ENCODE data around the gene KCNAB2. TPM values are rescaled to one million over a fixed set of nuclear protein-coding genes. Genes with fewer than 3 reads are reported as not detected.

Gene KCNAB2
- total RNA-seq, 4 donors from 2014 or later: 10.9 to 12.6 (median 11.7) TPM

GRCh38 chr1:6010554-6010953, 35.1 kb upstream of the KCNAB2 start:
- WGBS, 2 donors (ENCODE audit: low coverage in 1 of 2): 80% methylated on average over 1 of the region's 10 CpGs; no CpG with 5 or more reads in 1 of the 2 donors

GRCh38 chr1:6011161-6011945, 34.3 kb upstream of the KCNAB2 start:
- 88 to 96% methylated on average over 10 to 16 of the region's 19 CpGs for WGBS, 2 donors (ENCODE audit: low coverage in 1 of 2)
- Histone ChIP-seq H3K27me3 (no peaks in the 10 kb centered on the region), H3K4me3 (no peak overlapping the region), H3K27ac (no peak overlapping the region), H3K36me3 (peaks cover 0 to 5% of the 10 kb centered on the region in 2 donors), H3K9me3 (no peaks in the 10 kb centered on the region), H3K4me1 (no peaks in the 10 kb centered on the region)
- TF ChIP-seq EP300 (IDR thresholded peaks at IDR 0.05): no peak
- TF ChIP-seq CTCF (IDR thresholded peaks at IDR 0.05): no peak
- no peak for TF ChIP-seq POLR2A (IDR thresholded peaks at IDR 0.05)
- no peak for TF ChIP-seq POLR2AphosphoS5 (IDR thresholded peaks at IDR 0.05)
- no peak for ATAC-seq

More at GRCh38 chr1:6010554-6010953, 35.1 kb upstream of the KCNAB2 start:
- Histone ChIP-seq H3K36me3 (peaks cover 0 to 5% of the 10 kb centered on the region in 2 donors), H3K27ac (no peak overlapping the region), H3K4me1 (no peaks in the 10 kb centered on the region), H3K27me3 (no peaks in the 10 kb centered on the region), H3K4me3 (no peak overlapping the region), H3K9me3 (no peaks in the 10 kb centered on the region)
- no peak for TF ChIP-seq POLR2A (IDR thresholded peaks at IDR 0.05)
- TF ChIP-seq EP300 (IDR thresholded peaks at IDR 0.05): no peak
- ATAC-seq: no peak

GRCh38 chr1:6011946-6012258, 33.8 kb upstream of the KCNAB2 start:
- TF ChIP-seq POLR2A (IDR thresholded peaks at IDR 0.05) (no peak), POLR2AphosphoS5 (IDR thresholded peaks at IDR 0.05) (no peak), EP300 (IDR thresholded peaks at IDR 0.05) (no peak), CTCF (IDR thresholded peaks at IDR 0.05) (no peak)
- H3K4me3 ChIP-seq: no peak overlapping the region
- H3K27ac ChIP-seq: no peak overlapping the region
- no peaks in the 10 kb centered on the region for H3K27me3 ChIP-seq
- peaks cover 0 to 5% of the 10 kb centered on the region in 2 donors for H3K36me3 ChIP-seq
- no peaks in the 10 kb centered on the region for H3K9me3 ChIP-seq
- no peaks in the 10 kb centered on the region for H3K4me1 ChIP-seq
- WGBS, 2 donors (ENCODE audit: low coverage in 1 of 2): 87 to 94% methylated on average over 3 of the region's 3 CpGs
- no peak for ATAC-seq

GRCh38 chr1:6012529-6013318, 33.0 kb upstream of the KCNAB2 start:
- no peaks in the 10 kb centered on the region for H3K27me3 ChIP-seq
- ATAC-seq: no peak
- no peak overlapping the region for H3K4me3 ChIP-seq
- no peak overlapping the region for H3K27ac ChIP-seq
- H3K9me3 ChIP-seq: no peaks in the 10 kb centered on the region
- 83 to 88% methylated on average over 7 to 9 of the region's 17 CpGs for WGBS, 2 donors (ENCODE audit: low coverage in 1 of 2)
- H3K4me1 ChIP-seq: no peaks in the 10 kb centered on the region
- TF ChIP-seq POLR2A (IDR thresholded peaks at IDR 0.05) (no peak), POLR2AphosphoS5 (IDR thresholded peaks at IDR 0.05) (no peak), EP300 (IDR thresholded peaks at IDR 0.05) (no peak), CTCF (IDR thresholded peaks at IDR 0.05) (no peak)
- H3K36me3 ChIP-seq: peaks cover 0 to 5% of the 10 kb centered on the region in 2 donors

- Histone ChIP-seq H3K4me1 (no peaks in the 10 kb centered on the region), H3K27me3 (no peaks in the 10 kb centered on the region), H3K27ac (no peak overlapping the region), H3K4me3 (no peak overlapping the region), H3K36me3 (peaks cover 0 to 5% of the 10 kb centered on the region in 2 donors), H3K9me3 (no peaks in the 10 kb centered on the region)
- WGBS, 2 donors (ENCODE audit: low coverage in 1 of 2): 84 to 90% methylated on average over 4 to 9 of the region's 12 CpGs
- TF ChIP-seq POLR2A (IDR thresholded peaks at IDR 0.05) (no peak), POLR2AphosphoS5 (IDR thresholded peaks at IDR 0.05) (no peak), EP300 (IDR thresholded peaks at IDR 0.05) (no peak), CTCF (IDR thresholded peaks at IDR 0.05) (no peak)
- no peak for ATAC-seq
Observed at GRCh38 chr1:6013491-6013890, 32.2 kb upstream of the KCNAB2 start.
